ENCODE data around the gene ARHGAP10.

The ARHGAP10 gene

DNA sequence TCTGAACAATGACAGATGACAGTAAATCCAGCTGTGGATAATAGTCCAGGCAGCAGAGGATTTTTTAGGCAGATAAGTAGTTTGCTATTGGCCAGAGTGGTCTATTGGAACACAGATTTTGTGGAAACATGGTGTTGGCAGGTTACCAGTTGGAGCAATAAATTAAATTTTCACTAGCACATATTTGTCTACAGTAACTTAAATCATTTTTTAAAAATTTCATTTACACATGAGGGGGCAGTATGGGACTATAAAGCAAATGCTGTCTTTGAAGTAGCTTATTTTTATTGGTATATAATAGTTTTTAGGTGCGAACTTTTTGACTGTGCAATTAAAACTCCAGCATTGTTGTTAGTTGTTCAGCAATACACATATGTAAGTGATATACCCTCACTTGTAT, 289.8 kb downstream of the ARHGAP10 start:
- no peak for DNase-seq (ENCODE audit: extremely low read depth in 1 of 2, low read depth in 1 of 2)

DNA sequence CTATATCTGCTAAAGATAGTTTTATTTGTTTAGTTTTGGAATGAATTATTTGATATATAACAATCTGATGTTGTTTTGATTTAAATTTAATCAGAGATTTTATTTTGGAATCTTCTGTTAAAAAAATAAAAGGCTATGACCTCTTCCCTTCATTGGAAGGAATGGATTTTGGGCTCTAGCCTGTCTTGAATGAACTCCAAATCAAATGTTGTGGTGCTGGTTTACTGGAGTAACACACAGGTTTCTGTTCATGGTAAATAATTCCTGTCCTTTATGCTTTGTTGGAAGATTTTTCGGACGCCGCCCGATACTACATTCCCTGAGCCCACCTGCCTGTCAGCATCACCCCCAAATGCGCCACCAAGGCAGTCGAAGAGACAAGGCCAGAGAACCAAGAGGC, 291.1 kb downstream of the ARHGAP10 start:
- no peak for DNase-seq (ENCODE audit: extremely low read depth in 1 of 2, low read depth in 1 of 2)

DNA sequence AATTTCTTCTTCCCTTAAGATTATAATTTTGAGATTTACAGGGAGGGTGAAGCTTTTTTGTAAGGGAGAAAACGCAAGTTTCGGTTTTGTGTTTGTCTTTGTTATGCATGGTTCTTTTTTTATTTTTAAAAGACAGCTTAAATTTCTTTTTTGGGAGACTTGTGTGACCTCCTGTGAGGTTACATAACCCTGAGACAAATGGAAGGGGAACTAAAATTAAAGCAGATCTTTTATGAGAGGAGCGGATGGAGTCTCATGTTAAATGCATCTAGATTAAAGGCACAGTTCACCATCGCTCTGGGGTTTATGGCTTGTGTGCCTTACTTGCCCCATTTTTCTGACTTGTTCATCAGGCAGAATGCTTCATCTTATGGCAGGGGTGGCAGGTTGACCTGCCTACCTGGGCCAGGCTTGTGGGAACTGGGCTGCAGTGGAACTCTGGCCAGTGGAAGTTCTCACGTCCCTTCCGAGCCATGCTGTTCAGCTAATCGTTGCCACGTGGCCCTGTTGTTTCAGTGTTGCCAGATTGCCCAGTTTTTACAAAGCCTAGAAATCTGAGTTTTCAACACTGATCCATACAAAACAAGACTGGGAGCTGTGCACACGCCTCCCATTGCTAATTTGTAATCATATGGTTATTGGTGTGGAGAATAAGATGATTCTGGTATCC, 291.8 kb downstream of the ARHGAP10 start:
- DNase-seq (ENCODE audit: extremely low read depth in 1 of 2, low read depth in 1 of 2): no peak

DNA sequence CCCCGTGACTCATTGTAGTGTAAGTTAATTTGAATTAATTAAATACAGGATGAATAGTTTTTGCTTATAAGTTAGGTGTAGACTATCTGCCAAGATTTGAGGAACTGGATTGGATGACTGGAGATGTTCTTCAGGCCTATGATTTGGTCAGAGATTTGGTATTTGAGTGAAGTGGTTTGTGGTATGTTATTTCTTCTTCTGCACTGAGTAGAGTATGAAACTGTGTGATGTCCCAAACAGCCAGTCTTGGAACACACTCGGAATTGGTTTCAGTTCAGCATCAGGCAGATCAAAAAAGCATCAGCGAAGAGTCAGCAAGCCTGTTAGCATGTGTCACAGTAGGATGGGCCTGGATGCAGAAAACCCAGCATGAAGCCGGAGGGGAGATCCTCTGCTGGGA, 294.1 kb downstream of the ARHGAP10 start:
- no peak for DNase-seq (ENCODE audit: extremely low read depth in 1 of 2, low read depth in 1 of 2)

DNA sequence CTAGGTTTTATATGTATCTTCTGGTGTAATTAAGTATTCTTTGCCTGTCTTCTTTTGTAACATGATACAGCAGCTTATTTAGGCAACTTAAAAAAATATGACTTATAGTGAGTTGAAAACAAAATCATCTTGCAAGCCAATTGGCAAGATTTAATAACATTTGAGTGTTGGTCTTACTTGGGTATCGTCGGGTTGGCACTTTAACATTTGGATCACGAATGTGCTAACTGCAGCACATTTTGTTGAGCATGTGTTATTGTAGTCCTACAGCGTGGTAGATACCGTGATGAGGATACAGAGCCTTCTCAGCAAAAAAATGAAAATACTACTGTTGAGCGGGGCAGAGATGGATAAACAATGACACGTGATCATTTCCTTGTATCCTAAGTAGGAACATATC, 295.3 kb downstream of the ARHGAP10 start:
- no peak for DNase-seq (ENCODE audit: extremely low read depth in 1 of 2, low read depth in 1 of 2)

DNA sequence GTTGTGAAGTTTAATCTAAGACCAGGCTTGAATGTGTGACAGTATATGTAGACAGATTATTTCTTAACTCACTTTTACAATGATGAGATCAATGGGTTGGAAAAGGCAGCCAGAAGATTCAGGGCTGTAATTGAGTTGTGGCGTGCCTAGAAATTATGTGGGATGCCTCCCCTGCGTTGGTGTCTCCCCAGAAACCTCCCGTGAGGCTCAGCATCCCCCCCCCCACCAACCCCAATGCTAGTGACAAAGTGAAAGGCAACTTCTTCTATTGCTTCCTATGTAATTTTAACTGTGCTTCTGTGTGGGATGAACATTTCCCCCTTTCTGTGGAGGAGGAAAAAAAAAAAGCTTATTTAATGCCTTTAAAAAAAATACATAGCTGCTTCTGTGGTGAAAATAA, 297.9 kb downstream of the ARHGAP10 start:
- no peak for DNase-seq (ENCODE audit: extremely low read depth in 1 of 2, low read depth in 1 of 2)

DNA sequence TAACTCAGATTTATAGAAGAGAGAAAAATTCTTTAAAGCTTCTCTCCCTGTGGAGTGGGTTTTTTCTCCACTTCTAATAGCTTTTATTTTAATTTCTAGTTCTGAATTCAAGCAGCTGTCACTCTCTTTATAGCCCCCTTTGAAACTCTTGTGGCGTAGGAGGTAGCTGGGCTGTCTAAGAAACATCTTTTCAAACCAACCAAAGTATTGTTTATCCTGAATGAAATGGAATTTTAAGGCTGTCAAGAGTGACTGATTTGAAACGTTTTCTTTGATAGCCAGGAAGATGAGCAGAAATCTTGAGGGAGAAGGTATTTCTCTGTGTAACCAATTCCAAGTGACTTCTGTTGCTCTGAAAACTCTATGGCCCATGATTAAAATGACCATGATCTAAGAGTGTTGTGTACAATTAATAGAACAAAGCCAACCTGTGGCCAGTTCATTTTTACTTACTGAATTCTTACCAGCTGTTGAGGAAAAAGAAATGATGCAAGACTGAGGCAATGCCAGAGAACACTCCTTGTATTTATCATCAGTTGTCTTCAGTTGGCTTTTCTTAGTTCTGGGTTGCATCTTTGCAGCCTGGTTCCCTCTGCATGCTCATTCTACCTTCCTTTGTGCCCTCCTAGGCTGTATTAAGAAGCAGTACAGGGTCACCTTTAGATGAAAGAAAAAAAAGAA, 298.4 kb downstream of the ARHGAP10 start:
- DNase-seq (ENCODE audit: extremely low read depth in 1 of 2, low read depth in 1 of 2): no peak

DNA sequence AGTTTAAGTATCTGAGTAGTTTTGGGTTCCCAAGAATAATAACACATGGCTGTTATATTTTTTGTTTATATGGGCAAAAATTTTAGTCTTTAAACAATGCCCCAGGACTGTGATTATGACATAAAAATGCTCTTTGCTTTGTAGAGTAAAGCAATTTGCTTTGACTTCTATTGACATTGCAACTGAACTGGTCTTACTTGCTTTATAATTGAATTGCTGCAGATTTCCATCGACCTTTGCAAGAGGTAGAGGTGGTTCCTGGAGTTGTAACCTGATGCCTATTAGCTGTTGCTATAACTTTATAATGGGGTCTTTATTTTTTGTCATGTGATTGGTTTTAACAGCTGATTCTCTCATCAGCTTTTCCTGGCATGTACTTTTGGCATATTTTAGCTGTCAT, 302.9 kb downstream of the ARHGAP10 start:
- DNase-seq (ENCODE audit: extremely low read depth in 1 of 2, low read depth in 1 of 2): no peak

DNA sequence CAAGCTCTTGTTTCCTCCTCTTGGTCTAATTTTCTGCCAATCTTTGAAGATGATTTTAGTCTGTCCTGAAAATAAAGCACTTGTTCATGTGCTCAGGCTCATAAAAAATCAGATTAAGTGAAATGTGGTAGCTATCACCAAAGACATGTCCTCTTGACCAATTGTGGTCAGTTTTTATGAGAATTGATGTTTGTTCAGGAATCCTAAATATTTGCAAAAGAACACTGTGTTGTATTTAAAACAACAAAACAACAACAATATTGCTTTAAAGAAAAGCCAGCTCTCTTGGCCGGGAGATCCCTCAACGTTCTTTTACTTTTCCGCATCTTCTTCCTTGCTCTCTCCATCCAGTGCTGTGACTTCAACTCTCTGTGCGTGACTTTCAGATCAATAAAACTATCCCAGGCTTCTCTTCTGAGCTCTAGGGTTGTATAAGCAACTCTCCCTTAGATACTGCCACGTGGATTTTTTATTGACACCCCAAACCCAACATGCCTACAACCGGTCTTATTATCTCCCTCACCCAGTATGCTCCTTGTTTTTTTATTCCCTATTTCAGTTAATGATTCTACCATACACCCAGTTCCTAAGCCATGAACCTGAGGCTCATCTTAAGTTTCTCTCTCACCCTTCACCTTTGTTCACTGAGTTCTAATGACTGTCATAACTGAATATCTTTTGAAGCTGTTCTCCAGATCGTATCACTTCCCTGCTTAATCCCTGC, 309.9 kb downstream of the ARHGAP10 start:
- DNase-seq (ENCODE audit: extremely low read depth in 1 of 2, low read depth in 1 of 2): no peak

DNA sequence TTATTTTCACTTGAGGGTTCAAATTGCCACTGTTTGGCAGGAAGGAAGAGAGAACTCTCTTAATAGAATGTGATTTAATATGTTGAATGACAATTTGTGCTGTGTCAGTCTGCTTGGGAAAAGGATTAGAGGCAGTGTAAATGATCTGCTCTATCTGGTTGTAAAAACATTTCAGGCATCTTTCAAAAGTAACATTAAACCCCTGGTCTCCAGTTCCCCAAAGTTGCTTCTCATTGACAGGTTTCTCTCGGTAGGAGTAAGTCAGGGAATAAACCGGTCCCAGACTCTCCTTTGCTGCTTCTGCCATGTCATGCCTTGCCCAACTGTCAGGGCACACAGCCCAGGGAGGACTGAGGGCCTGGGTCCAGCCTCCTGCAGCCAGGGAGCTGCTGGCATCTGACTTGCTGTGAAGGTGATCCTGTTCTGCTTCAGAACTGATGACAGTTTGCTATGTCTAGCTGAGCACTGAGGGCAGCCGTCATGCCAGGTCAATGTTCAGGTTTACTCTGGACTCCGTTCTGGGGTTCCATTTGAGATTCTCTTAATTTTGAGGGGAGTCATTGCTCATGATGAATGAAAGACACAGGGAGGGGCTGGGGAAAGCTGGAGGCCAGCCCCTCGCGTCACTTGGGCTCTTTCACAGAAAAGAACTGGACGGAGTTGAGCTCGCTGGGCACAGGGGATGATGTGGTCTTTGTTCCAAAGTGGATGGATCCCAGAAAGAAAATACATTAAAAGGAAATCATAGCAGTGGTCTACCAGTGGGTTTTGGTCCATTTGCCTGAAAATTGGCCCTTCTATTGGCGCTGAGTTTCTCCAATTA, 312.4 kb downstream of the ARHGAP10 start:
- no peak for DNase-seq (ENCODE audit: extremely low read depth in 1 of 2, low read depth in 1 of 2)

DNA sequence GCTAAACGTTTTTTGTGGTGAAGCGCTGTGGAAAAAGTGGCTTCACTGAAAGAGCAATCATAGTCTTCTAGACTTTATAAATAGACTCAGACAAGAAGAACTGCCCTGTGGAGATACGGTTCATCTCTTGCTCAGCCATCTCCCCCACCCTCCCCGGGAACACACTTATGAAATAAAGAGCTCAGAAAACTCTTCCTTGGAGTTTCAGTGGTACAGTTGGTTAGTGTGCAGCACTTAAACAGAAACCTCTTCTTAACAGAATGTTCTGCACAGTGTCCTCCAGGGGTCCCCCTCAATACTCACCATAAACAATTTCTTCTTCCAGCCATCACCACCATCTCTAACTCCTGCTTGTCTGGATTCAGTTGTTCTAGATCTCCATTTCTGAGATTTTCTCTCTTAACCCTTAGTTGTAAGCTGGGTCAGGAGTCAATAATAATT, 313.0 kb downstream of the ARHGAP10 start:
- DNase-seq (ENCODE audit: extremely low read depth in 1 of 2, low read depth in 1 of 2): no peak

DNA sequence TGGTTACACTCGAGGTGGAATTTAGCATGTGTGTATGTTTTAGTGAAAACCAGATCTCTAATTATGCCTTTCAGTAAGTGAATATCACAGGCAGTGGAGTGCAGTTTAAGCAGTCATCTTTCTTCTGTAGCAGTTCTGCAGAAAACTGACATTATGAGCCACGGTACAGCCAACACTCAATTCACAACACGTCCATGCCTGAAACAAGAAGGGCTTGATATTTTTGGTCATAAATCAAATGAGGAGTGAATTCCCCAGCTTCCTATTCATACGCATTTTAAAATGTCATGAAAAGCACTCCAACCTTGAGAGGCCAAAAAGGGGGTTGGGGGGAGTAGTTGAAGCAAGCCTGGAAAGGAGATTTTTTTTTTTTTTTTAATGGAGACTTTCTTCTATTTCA, 316.7 kb downstream of the ARHGAP10 start:
- DNase-seq (ENCODE audit: extremely low read depth in 1 of 2, low read depth in 1 of 2): no peak

DNA sequence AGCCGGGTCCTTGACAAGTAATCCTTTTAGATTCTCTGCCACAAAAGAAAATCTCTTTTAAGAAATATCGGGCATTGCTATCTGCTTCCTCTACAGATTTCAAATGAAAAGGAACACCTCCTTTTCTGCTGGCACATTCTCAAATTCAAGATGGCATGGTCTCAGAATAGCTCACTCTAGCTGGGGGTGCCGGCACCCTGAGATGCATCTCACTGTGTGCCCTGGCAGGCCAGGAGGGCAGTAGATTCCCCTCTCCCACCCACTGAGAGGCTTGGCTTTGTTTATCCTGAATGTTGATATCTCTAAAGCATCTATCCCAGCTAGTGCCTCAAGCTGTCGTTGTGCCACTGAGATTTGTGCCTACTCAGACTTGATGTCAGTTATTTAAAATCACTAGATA, 319.5 kb downstream of the ARHGAP10 start:
- DNase-seq (ENCODE audit: extremely low read depth in 1 of 2, low read depth in 1 of 2): no peak

DNA sequence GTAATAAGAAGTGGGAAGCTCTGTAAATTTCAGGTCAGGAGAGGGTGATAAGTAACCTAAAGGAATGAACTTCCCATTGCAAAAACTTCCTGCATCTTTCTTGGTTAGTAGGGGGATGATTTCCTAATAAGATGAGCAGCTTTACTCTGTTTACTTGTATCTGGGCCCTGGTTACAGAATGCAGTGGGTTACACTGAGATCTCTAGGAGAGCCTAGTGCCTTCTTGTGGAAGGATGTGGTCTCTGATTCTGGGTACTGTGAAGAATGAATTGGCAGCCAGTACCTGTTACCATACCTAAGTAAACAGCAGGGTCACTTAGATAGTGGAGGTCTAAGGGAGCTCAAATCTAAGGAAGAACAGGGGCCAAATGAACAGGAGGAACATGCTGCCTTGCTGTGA, 320.6 kb downstream of the ARHGAP10 start:
- no peak for DNase-seq (ENCODE audit: extremely low read depth in 1 of 2, low read depth in 1 of 2)

DNA sequence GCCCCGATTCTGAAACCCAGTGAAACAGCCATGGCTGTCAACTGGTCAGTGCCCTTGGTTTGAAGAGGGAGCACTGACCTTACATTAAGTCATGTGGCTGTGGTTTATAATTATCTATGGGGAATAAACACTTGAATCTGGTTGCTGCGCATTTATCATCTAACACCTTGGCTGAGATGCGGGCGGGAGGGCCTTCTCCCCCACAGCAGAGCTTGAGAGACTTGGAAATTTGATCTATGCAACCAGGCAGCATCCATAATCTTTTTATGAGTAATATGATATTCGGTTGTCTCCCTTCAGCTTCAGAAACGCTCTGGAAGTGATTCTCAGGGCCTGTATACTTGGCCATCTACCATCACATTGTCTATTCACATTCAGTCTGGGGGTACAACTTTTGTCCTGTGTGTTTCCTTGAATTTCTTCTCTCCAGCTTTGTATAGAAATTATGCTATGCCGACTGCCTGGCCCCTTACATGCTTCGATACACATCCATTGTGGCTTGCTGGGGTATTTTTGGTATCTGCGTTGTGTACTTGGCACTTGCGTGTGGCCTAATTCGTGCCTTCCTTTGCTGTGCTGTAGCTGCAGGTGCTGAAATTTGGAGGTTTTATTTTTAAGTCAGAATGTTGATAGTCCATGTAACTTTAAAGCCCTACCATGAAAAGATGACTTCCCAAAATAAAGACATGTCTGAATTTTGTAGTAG, 321.6 kb downstream of the ARHGAP10 start:
- DNase-seq (ENCODE audit: extremely low read depth in 1 of 2, low read depth in 1 of 2): no peak

DNA sequence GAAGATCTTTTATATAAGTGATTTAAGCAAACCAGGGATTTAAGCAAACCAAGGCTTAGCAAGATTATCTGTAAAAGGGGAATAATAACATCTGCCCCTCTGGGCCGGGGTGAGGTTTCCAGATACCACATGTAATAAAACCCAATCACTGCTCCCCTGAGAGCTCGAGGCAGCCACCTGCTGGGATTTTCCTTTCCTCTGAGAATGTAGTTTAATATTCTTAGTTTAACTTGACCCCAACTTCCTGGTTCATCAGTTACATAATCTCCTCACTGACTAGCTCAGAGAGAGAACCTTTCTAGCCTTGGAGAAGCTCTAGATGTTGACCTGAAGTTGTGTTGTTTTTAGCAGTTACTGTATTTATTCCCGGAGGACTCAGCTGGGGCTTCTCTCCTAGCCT, 322.4 kb downstream of the ARHGAP10 start:
- DNase-seq (ENCODE audit: extremely low read depth in 1 of 2, low read depth in 1 of 2): no peak

DNA sequence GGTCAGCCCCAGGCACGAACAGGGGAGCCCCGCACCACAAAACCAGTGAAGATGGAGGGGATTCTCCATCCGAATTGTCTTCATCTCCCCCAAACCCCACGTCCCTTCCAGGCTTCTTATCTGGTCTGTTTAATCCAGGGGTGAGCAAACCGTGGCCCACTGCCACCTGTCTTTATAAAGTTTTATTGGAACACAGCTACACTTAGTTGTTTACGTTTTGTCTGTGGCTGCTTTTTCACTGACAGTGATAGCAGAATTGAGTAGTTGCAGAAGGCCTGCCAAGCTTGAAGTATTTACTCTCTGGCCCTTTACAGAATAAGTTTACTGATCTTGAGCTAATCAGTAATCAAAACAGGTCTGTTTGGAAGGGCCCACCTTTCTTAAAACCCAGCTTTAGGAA, 324.0 kb downstream of the ARHGAP10 start:
- no peak for DNase-seq (ENCODE audit: extremely low read depth in 1 of 2, low read depth in 1 of 2)

DNA sequence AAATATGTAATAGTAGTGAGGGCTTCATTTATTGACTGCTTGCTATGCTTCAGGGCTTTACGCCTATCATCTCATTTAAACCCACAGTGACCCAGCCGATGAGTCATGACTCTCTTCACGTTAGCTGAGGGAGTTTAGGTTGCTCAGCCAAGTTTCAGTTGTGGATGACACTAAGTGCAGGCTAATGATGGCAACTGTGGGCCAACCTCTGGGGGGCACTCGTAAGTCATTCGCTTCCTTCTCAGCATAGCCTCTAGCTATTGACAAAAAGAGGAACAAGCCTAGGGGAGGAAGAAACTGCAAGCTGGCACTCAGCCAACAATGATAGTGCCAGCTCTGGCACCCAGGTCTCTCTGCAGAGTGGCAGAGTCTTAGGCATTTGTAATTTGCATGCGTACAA, 325.0 kb downstream of the ARHGAP10 start:
- DNase-seq (ENCODE audit: extremely low read depth in 1 of 2, low read depth in 1 of 2): peak; percentile 38 to 78

DNA sequence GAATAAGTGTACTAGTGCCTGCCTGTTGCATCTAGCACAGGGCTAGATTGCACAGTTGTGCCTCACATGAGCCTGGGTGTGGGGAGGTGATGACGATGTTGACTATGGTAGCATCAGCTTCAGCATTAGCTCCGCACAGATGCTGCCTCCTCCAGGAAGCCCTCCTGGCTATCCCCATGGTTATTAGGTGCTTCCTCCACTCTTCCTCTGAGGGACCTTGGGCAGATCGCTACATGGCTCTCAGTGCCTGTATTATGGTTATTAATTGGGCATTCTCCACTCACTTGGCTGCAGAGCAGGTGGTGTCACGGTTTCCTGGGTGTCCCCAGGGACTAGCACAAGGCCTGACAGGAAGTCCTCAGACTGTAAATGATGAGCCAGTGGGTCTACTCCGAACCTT, 325.6 kb downstream of the ARHGAP10 start:
- no peak for DNase-seq (ENCODE audit: extremely low read depth in 1 of 2, low read depth in 1 of 2)

DNA sequence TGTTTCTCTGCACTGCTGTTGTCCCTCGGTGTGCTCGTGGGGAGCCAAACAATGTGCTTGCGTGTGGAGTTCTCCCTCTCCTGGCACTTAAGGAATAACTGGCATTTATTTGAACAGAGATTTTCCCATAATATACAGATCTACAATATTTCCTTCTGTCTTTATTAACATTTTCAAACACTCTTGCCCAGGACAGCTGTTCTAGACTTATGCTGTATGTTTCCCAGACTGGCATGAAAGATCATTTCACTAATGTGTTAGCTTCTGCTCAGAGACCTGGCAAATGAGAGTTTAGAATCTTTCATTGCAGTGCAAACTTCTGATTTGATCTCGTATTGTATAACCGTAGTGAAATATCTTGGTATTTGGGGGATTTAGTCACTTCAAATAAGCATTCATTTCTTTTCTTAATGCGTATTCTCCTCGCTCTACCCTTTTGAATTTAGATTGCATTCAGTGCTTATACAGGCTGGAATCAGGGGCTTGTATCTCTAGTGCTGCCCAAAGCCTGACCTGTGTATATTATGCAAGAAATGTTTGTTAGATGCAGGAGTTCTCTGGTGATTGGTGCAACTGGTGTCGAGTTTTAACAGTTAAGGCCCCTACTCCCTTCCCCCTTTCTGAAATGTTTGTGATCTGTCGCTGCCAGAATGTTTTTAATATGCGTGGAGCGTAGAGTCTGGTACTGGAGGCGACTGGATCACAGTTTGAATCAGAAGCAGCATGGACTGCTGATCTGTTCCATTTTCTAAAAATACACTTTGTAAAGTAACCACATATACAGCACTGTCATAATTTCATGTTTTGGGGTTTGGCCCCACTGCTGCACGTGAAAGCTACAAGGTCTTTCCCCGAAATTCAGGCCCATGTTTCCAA, 326.3 kb downstream of the ARHGAP10 start:
- no peak for DNase-seq (ENCODE audit: extremely low read depth in 1 of 2, low read depth in 1 of 2)

Measured in stimulated activated CD8-positive, alpha-beta memory T cell treated with anti-CD3 and anti-CD28 coated beads, Interleukin-7, amount 100 ng/mL, for 48 hours (primary cell).